Spleen (tissue), 7 donors: ENCODE data around the gene RFX5.

Source experiments
- CTCF ChIP-seq, 11 experiments: fragments of 200-600 bp in 7 of 11; fragments of 450-650 bp in 4 of 11; sonication (generic) in 4 of 11; IDR thresholded peaks in 8 of 11; conservative IDR thresholded peaks in 3 of 11; 1 replicate in 7 of 11; 2 replicates in 4 of 11; pipeline versions ENCODE4 v1.4.0 to v1.8.0; 2016 to 2021; ENCODE audit warnings: antibody characterized with exemption in 11 of 11, inconsistent platforms in 4 of 11, mild to moderate bottlenecking in 1 of 11
- POLR2A ChIP-seq, 3 donors: fragments of 450-650 bp; IDR thresholded peaks; one replicate each; pipeline ENCODE4 v1.5.1; 2017; ENCODE audit warnings: antibody characterized with exemption in 3 of 3, mild to moderate bottlenecking in 1 of 3
- donor health status: DM: no; HTN: no; CAD: no; lungs with moderate emphysema.
- donor health status: DM: no; HTN: no; CAD: no.
- donor health status: DM: no; HTN: no; CAD: no.

DNA sequence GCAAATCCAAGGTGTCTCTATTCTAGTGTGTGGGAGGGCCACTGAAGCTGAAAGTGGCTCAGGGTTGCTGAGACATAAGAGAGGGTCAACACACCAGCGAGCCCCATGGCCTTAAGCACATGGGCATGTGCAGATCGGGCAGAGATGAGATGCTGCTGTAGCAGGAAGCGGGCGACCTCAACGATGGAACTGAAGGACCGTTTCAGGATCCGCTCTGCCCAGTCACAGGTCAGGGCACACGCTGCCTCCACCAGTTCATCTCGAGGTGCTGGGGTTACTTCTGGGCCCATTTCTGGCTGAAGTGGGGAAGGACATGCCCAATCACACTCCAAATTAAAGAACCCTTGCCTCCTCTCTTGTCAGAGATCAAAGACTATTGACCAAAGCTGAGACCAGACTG, 3.5 kb downstream of the RFX5 start:
- TF ChIP-seq POLR2A (IDR thresholded peaks at IDR 0.05) (no peak), CTCF (IDR thresholded peaks at IDR 0.05 in 8 of 11, conservative IDR thresholded peaks at IDR 0.05 in 3 of 11) (no peak)
